A673 (cell line): ENCODE measurements around the gene ERH.

Source experiments
- CTCF ChIP-seq: fragments of 300-800, 200-600 bp; sonication (generic); conservative IDR thresholded peaks from 2 replicates; pipeline ENCODE4 v1.5.1; 2017; ENCODE audit warnings: low read depth, mild to moderate bottlenecking, antibody characterized with exemption, low read length, moderate library complexity, mixed read lengths
- EZH2 ChIP-seq: fragments of 200-600 bp; sonication (generic); IDR thresholded peaks from 2 replicates; pipeline ENCODE4 v1.6.1; 2017; ENCODE audit warnings: borderline replicate concordance, low read depth, mild to moderate bottlenecking, mixed read lengths, antibody characterized with exemption, low read length; ENCODE audit not compliant: poor library complexity, severe bottlenecking

GRCh38 chr14:69331206-69331605 lies 66.9 kb downstream of the ERH start:
- TF ChIP-seq CTCF = no peak
- no peak for TF ChIP-seq EZH2
